NCI-H748 treated with DMSO at 0.1 percent for 48 hours (cell line): Measurements from ENCODE around the gene TPX2.
"Not testable (repeated sequence)": the region's sequence is repeated elsewhere in the genome, so short reads cannot be mapped to it uniquely, and the experiment has no call there.

Experiments
- DNase-seq: peaks from one replicate; lab custom pipeline; 2025; lab: John Stamatoyannopoulos, UW

Gene TPX2

GRCh38 chr20:31764641-31765305 lies 25.7 kb downstream of the TPX2 start:
- DNase-seq: no peak

GRCh38 chr20:31767805-31768204 lies 28.7 kb downstream of the TPX2 start:
- no peak for DNase-seq

- no peak for DNase-seq
These were observed 30.6 kb downstream of the TPX2 start for GRCh38 chr20:31769681-31770080.

- no peak for DNase-seq
These were observed 31.2 kb downstream of the TPX2 start for GRCh38 chr20:31770243-31770642.

GRCh38 chr20:31774408-31774807 lies 35.3 kb downstream of the TPX2 start:
- DNase-seq: no peak

GRCh38 chr20:31780839-31781238 lies 41.7 kb downstream of the TPX2 start:
- DNase-seq: no peak

GRCh38 chr20:31781945-31782344 lies 42.9 kb downstream of the TPX2 start:
- DNase-seq: no peak

GRCh38 chr20:31784354-31785044 lies 45.4 kb downstream of the TPX2 start:
- DNase-seq: no peak

GRCh38 chr20:31785089-31785488 lies 46.0 kb downstream of the TPX2 start:
- DNase-seq: no peak

GRCh38 chr20:31788578-31788977 lies 49.5 kb downstream of the TPX2 start:
- DNase-seq: no peak

GRCh38 chr20:31790401-31790800 lies 51.3 kb downstream of the TPX2 start:
- DNase-seq: no peak

- DNase-seq: no peak
These were observed 58.3 kb downstream of the TPX2 start for GRCh38 chr20:31797364-31797763.

GRCh38 chr20:31801508-31801907 lies 62.4 kb downstream of the TPX2 start:
- no peak for DNase-seq

GRCh38 chr20:31803552-31804291 lies 64.6 kb downstream of the TPX2 start:
- DNase-seq: no peak

- DNase-seq: no peak
These were observed 67.7 kb downstream of the TPX2 start for GRCh38 chr20:31806564-31807355.

GRCh38 chr20:31808481-31808880 lies 69.4 kb downstream of the TPX2 start:
- DNase-seq: no peak

GRCh38 chr20:31809661-31810060 lies 70.6 kb downstream of the TPX2 start:
- DNase-seq: no peak

- no peak for DNase-seq
These were observed 72.1 kb downstream of the TPX2 start for GRCh38 chr20:31811198-31811597.

- no peak for DNase-seq
These were observed 73.0 kb downstream of the TPX2 start for GRCh38 chr20:31811796-31812728.

GRCh38 chr20:31813611-31814010 lies 74.5 kb downstream of the TPX2 start:
- no peak for DNase-seq

GRCh38 chr20:31814142-31814541 lies 75.1 kb downstream of the TPX2 start:
- not testable (repeated sequence) for DNase-seq
